Smooth muscle cell (in vitro differentiated cells): ENCODE measurements around the gene VPS13C. TPM values are rescaled to one million over a fixed set of nuclear protein-coding genes. Genes with fewer than 3 reads are reported as not detected.

Experiments used
- DNase-seq: peaks from one replicate; lab custom pipeline; 2025; ENCODE audit not compliant: unreplicated experiment; lab: John Stamatoyannopoulos, UW
- H2AFZ ChIP-seq: fragments of 200-600 bp; sonication (generic); 2 replicates; pipeline ENCODE4 v1.6.0; 2016; ENCODE audit warnings: antibody characterized with exemption, low read depth, mild to moderate bottlenecking
- H3F3A ChIP-seq: fragments of 200-600 bp; sonication (generic); 2 replicates; pipeline ENCODE4 v1.6.0; 2017; ENCODE audit warnings: antibody characterized with exemption, low read depth
- H3K27ac ChIP-seq: fragments of 200-600 bp; sonication (generic); 2 replicates; pipeline ENCODE4 v1.5.1; 2016; ENCODE audit warnings: low read depth, mild to moderate bottlenecking
- H3K27me3 ChIP-seq: fragments of 200-600 bp; sonication (generic); 2 replicates; pipeline ENCODE4 v1.6.1; 2016; ENCODE audit warnings: low read depth, mild to moderate bottlenecking
- H3K36me3 ChIP-seq: fragments of 200-600 bp; sonication (generic); 2 replicates; pipeline ENCODE4 v1.5.1; 2016; ENCODE audit warnings: low read depth
- H3K4me1 ChIP-seq: fragments of 200-600 bp; sonication (generic); 2 replicates; pipeline ENCODE4 v1.5.1; 2016; ENCODE audit warnings: low read depth
- H3K4me2 ChIP-seq: fragments of 200-600 bp; sonication (generic); 2 replicates; pipeline ENCODE4 v1.6.0; 2016; ENCODE audit warnings: mild to moderate bottlenecking
- H3K4me3 ChIP-seq: fragments of 200-600 bp; sonication (generic); 2 replicates; pipeline ENCODE4 v1.5.1; 2016; ENCODE audit warnings: mild to moderate bottlenecking
- H3K79me2 ChIP-seq: fragments of 200-600 bp; sonication (generic); 2 replicates; pipeline ENCODE4 v1.6.0; 2016; ENCODE audit warnings: low read depth, mild to moderate bottlenecking
- H3K9ac ChIP-seq: fragments of 200-600 bp; sonication (generic); 2 replicates; pipeline ENCODE4 v1.6.0; 2016; ENCODE audit warnings: low read depth
- H3K9me3 ChIP-seq: fragments of 200-600 bp; sonication (generic); replicated peaks from 2 replicates; pipeline ENCODE4 v1.5.1; 2016; ENCODE audit warnings: low read depth
- H4K20me1 ChIP-seq: fragments of 200-600 bp; sonication (generic); 2 replicates; pipeline ENCODE4 v1.6.0; 2016; ENCODE audit warnings: low read depth
- WGBS: methylation state at CpG from one replicate; pipeline ENCODE4 v1.1.7; 2016; ENCODE audit warnings: low lambda C conversion rate; 5-methylcytosine and 5-hydroxymethylcytosine counted together
- polyA plus RNA-seq: library from polyadenylated mRNA; unstranded; fragments of >200 nt; fragmentation: Nextera tagmentation; extraction: Ambion mirVana; gene quantifications from 2 replicates; pipeline ENCODE4 v1.2.1, GENCODE V29; 2016
- total RNA-seq: library from RNA; depleted of rRNA; stranded (reverse); fragments of >200 nt; gene quantifications from 2 replicates; pipeline ENCODE4 v1.2.3, GENCODE V29; 2014
- TF ChIP-seq, protein P1 (sequence below): fragments of 200-600 bp; sonication (generic); IDR thresholded peaks from 2 replicates; pipeline ENCODE4 v1.5.1; 2017; ENCODE audit warnings: borderline replicate concordance, mild to moderate bottlenecking, antibody characterized with exemption; ENCODE audit not compliant: insufficient read depth, poor library complexity, severe bottlenecking

Gene VPS13C
- total and polyA plus RNA-seq, 2 experiments from 2014 or later = 2.8 to 33.8 TPM

- no peak overlapping the region for H3K9ac ChIP-seq
- H3K4me1 ChIP-seq = no peaks in the 10 kb centered on the region
- no peaks in the 10 kb centered on the region for H4K20me1 ChIP-seq
- 14% methylated on average over 9 of the region's 9 CpGs for WGBS
- no peak overlapping the region for H3K4me2 ChIP-seq
- no peaks in the 10 kb centered on the region for H3K9me3 ChIP-seq
- peak overlapping the region; percentile 46 for H2AFZ ChIP-seq
- TF ChIP-seq, protein P1, sequence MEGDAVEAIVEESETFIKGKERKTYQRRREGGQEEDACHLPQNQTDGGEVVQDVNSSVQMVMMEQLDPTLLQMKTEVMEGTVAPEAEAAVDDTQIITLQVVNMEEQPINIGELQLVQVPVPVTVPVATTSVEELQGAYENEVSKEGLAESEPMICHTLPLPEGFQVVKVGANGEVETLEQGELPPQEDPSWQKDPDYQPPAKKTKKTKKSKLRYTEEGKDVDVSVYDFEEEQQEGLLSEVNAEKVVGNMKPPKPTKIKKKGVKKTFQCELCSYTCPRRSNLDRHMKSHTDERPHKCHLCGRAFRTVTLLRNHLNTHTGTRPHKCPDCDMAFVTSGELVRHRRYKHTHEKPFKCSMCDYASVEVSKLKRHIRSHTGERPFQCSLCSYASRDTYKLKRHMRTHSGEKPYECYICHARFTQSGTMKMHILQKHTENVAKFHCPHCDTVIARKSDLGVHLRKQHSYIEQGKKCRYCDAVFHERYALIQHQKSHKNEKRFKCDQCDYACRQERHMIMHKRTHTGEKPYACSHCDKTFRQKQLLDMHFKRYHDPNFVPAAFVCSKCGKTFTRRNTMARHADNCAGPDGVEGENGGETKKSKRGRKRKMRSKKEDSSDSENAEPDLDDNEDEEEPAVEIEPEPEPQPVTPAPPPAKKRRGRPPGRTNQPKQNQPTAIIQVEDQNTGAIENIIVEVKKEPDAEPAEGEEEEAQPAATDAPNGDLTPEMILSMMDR = peak; percentile 92
- H3K27ac ChIP-seq = no peak overlapping the region
- no peaks in the 10 kb centered on the region for H3K79me2 ChIP-seq
- no peaks in the 10 kb centered on the region for H3K36me3 ChIP-seq
- H3F3A ChIP-seq = no peaks in the 10 kb centered on the region
- peaks cover 9% of the 10 kb centered on the region for H3K27me3 ChIP-seq
- DNase-seq = peak; percentile 26
- no peak overlapping the region for H3K4me3 ChIP-seq
Measured at GRCh38 chr15:61835496-61836106, 224.6 kb downstream of the VPS13C start.

GRCh38 chr15:61835029-61835428, 225.2 kb downstream of the VPS13C start:
- TF ChIP-seq, protein P1 = no peak
- no peak for DNase-seq
- peaks cover 9% of the 10 kb centered on the region for H3K27me3 ChIP-seq
- H3K9ac ChIP-seq = no peak overlapping the region
- no peak overlapping the region for H2AFZ ChIP-seq
- H3K4me1 ChIP-seq = no peaks in the 10 kb centered on the region
- H3K4me2 ChIP-seq = no peak overlapping the region
- H3K79me2 ChIP-seq = no peaks in the 10 kb centered on the region
- no peak overlapping the region for H3K27ac ChIP-seq
- WGBS = 91% methylated on average over 9 of the region's 9 CpGs
- no peaks in the 10 kb centered on the region for H3F3A ChIP-seq
- no peaks in the 10 kb centered on the region for H3K36me3 ChIP-seq
- H3K4me3 ChIP-seq = no peak overlapping the region
- no peaks in the 10 kb centered on the region for H4K20me1 ChIP-seq
- H3K9me3 ChIP-seq = no peaks in the 10 kb centered on the region

DNA sequence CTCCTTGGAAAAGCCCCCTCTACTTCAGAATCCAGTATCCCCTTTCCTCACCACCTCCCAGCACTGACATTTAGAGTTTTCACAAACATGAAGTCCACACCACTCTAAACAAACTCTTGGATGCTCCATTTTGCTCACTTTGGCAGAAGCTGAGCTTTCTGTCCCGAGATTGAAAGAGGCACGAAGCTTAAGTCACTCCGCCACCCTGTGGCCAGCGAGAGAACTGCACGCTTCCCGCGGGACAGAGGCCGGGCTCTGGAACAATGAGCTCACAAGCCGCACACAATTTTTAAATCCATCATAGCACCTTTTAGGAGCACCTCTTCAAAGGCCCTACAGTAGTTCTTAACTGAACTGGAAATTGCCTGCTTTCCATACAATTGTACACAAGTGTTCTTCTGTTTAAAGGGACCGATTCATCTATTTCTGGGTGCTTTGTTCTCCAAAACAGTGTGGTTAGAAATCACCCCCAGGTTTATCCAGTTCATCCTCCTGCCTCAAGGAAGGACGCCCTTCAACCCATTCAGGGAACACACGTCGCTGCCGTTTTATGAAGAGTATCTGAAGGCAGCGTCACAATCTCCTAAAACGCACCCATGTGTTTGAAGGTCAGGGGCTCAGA, 226.1 kb downstream of the VPS13C start:
- H2AFZ ChIP-seq = no peak overlapping the region
- peak; percentile 53 for DNase-seq
- no peaks in the 10 kb centered on the region for H3F3A ChIP-seq
- H3K36me3 ChIP-seq = no peaks in the 10 kb centered on the region
- H3K27ac ChIP-seq = no peak overlapping the region
- no peak overlapping the region for H3K4me2 ChIP-seq
- peaks cover 9% of the 10 kb centered on the region for H3K27me3 ChIP-seq
- WGBS = 32% methylated on average over 16 of the region's 16 CpGs
- H4K20me1 ChIP-seq = no peaks in the 10 kb centered on the region
- no peaks in the 10 kb centered on the region for H3K9me3 ChIP-seq
- no peak overlapping the region for H3K9ac ChIP-seq
- H3K4me1 ChIP-seq = no peaks in the 10 kb centered on the region
- TF ChIP-seq, protein P1 = peak; percentile 97
- H3K79me2 ChIP-seq = no peaks in the 10 kb centered on the region
- H3K4me3 ChIP-seq = no peak overlapping the region

DNA sequence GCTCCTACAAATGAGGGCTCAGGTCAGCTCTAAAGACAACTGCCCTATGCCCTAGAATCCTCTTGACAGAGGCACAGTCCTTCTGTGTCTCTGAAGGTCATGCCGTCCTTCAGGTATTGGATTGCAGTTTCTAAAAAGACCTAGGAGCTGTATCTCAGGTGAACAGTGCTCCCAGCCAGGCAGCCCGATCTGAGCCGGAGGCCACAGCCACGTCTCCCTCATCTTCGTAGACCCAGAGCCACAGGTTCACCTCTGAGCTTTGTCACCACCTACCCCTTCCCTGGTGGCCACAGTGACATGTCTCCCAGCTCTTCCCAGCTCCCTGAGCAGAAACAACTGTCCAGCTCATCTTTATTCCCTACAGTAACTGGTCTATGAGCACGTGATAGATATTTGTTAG, 228.0 kb downstream of the VPS13C start:
- Histone ChIP-seq H3K9me3 (no peaks in the 10 kb centered on the region), H4K20me1 (no peaks in the 10 kb centered on the region), H3K79me2 (no peaks in the 10 kb centered on the region), H3F3A (no peaks in the 10 kb centered on the region), H2AFZ (no peak overlapping the region), H3K27ac (no peak overlapping the region), H3K9ac (no peak overlapping the region), H3K27me3 (peaks cover 3% of the 10 kb centered on the region), H3K36me3 (no peaks in the 10 kb centered on the region), H3K4me1 (no peaks in the 10 kb centered on the region), H3K4me3 (no peak overlapping the region), H3K4me2 (no peak overlapping the region)
- no peak for DNase-seq
- TF ChIP-seq, protein P1 = no peak
- 90% methylated on average over 6 of the region's 6 CpGs for WGBS
